HG02870 (cell line): Measurements from ENCODE around the gene MAPK9.
"Not testable (repeated sequence)": the region's sequence is repeated elsewhere in the genome, so short reads cannot be mapped to it uniquely, and the experiment has no call there.

Source experiments
- ATAC-seq: cut with Tn5 transposase; IDR thresholded peaks from one replicate; pipeline ENCODE4 v1.9.1; 2021; ENCODE audit warnings: mild to moderate bottlenecking, moderate library complexity; ENCODE audit not compliant: unreplicated experiment

MAPK9 gene

GRCh38 chr5:180326989-180327565, 35.2 kb upstream of the MAPK9 start:
- ATAC-seq: no peak

DNA sequence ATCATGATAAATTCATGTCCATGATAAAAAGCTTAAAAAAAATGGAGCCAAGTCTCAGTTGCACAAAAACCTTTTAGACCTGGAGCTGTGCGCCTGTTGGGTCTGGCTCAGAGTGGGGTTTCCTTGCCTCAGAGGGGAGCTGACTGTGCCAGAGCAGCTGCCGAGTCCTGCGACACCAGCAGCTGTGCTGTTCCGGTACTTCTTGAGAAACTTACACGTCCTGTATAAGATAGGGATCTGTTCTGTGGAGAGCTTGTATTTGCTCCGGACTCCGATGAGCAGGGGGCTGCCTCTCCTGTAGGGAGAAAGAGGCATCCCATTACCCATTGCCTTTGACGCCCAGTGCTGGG, 32.7 kb upstream of the MAPK9 start:
- ATAC-seq: no peak

DNA sequence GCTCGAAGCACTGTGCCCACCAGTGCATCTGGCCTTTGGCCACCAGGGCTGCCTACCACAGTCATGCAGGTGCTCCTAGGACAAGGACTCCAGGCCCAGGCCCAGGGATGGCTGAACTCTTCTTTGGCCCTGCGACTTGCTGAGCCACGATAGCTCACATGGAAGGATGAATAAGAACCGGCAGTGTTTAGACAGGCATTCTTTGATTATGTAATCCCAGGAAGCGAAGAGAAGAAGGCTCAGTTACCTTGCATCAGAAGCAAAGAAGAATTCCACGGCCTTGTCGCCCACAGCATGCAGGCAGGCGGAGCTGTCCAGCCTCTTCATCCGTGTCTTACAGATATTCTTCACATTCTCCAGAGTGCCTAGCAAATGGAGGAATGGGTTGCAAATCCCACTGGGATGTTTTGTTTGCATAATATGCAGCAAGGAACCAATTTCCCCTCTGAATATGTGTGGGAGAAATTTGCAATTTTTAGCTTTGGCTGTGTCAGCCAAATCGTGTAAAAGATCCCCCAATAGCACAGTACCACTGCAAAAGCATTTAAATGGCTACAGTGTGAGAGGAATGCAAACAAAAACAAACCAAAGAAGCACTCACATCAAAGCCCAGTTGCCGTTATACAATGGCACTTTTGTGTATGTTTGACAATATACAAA, 32.2 kb upstream of the MAPK9 start:
- no peak for ATAC-seq

- no peak for ATAC-seq
These were observed 31.3 kb upstream of the MAPK9 start for GRCh38 chr5:180323160-180323559.

- ATAC-seq: no peak
These were observed 26.7 kb upstream of the MAPK9 start for GRCh38 chr5:180318456-180319089.

GRCh38 chr5:180316586-180316985, 24.7 kb upstream of the MAPK9 start:
- no peak for ATAC-seq

DNA sequence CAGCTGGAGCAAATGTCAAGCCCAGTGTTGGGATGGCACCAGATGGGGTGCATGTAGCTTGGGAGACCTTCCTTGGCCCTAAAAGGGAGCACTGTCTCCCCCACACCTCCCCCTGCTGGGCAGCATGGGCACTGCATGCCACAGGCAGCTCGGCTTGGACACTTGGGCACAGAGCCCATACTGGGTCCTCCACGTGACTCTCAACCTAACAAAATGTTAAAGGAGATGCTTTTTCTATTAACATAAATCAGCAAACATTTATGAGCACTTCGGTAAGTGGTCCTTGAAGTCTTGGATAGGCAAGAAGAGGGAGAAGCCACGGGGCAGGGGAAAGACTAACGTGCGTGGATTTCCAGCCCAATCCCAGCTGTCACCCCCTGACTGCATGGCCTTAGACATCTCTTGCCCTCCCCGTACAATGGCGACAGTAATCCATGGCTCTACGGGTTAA, 23.9 kb upstream of the MAPK9 start:
- no peak for ATAC-seq

DNA sequence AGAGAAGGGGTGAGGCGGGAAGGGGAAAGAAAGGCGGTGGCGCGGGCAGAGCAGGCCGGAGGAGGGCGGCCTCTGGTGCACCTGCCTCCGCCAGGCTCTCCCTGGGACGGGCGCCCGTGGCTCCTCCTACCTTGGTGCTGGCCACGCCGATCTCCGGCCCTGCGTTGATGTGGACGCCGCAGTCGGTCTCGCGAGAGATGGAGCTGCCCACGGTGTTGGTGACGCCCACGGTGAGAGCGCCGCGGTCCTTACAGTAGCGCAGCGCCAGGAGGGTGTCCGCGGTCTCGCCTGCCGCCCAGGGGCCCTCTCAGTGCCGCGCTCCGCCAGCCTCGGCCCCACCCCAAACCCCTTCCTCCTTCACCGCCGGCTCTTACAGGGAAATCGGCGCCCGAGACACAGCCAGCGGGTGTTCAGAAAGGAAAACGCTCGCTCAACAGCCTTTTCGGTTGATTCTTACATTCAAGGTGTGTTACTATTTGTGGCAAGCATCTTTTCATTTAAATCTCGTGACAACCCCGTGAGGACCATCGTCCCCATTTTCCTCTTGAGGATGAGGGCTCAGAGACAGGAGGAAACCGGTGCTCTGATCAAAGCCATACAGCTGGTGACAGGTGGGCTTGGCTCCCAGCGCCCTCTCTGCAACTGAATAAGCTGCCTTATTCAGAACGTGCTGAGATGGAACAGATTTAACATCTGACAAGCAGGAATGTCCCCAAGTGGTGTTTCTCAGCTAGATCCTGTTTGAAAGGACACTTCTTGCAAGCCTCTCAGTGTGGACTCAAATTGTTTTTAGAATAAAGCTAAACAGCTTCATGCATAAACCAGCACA, 22.0 kb upstream of the MAPK9 start:
- ATAC-seq: no peak

GRCh38 chr5:180311216-180311615, 19.3 kb upstream of the MAPK9 start:
- ATAC-seq: no peak

DNA sequence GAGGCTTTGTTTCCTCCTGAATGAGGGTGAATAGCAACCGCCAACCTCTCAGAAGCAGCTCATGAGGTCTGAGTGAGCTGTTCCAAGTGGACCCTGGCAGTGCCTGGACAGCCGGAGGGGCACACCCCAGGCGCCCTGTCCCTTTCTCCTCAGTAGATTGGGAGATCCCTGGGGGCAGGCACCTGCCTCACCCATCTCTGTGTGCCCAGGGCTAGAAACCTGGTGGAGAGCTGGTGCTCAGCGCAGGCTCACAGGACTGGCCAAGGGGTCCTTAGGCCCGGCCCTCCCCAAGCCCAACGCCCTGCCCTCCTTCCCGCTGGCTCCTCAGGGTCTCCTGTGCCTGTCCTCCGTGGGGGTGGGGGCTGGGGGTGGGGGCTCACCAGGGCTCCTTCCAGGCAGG, 14.9 kb upstream of the MAPK9 start:
- ATAC-seq: no peak

GRCh38 chr5:180305481-180305880, 13.6 kb upstream of the MAPK9 start:
- ATAC-seq: no peak

- ATAC-seq: no peak
These were observed 12.8 kb upstream of the MAPK9 start for GRCh38 chr5:180304431-180305375.

GRCh38 chr5:180304016-180304292, 12.1 kb upstream of the MAPK9 start:
- ATAC-seq: no peak

GRCh38 chr5:180303226-180304015, 11.5 kb upstream of the MAPK9 start:
- ATAC-seq: no peak

GRCh38 chr5:180302256-180302655, 10.4 kb upstream of the MAPK9 start:
- no peak for ATAC-seq

- ATAC-seq: no peak
These were observed 9.4 kb upstream of the MAPK9 start for GRCh38 chr5:180301253-180301652.

DNA sequence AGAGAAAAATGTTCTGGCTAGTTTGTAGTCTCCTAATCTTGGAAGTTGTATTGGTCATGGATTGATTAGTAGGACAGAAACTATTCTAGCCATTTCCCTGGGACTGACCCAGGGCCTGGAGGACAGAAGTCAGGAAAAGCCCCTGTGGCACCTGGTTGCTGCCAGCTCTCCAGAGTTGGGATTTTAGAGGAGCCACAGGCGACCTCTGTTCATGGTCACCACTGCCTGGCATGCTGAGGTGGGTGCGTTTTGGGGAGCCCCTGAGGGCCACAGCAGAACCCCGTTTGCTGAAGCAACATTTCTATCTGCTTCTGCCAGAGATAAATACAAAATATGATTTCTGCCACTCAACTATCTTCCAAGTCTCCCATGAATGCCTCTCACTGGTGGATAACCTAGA, 7.6 kb upstream of the MAPK9 start:
- ATAC-seq: no peak

DNA sequence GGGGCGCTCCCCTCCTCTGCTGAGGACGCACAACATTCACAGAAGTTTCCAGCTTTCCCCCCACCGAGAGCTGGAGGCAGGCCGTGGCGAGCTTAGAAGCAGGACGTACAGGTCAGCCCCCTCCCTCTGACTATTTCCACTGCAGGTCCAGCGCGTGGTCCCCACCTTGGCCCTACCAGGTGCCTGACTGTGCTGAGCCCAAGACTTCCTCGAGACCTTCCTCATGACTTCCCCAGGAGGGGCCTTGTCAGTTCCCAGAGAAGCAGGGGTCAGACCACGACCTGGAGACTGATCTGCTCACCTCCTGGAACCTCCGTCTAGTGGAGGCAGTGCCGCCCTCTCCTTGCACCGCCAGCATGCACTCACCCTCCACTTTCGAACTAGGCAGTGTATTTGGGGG, 7.1 kb upstream of the MAPK9 start:
- ATAC-seq: not testable (repeated sequence)

GRCh38 chr5:180297587-180298282, 5.9 kb upstream of the MAPK9 start:
- ATAC-seq: no peak
